Esophagus (tissue), 2 donors: ENCODE measurements around the gene THUMPD2. TPM values are rescaled to one million over a fixed set of nuclear protein-coding genes. Genes with fewer than 3 reads are reported as not detected.
A peak's percentile ranks its signal among the peaks of the same experiment; 100 is the strongest.

Experiments used
- H3K27ac ChIP-seq, 2 donors: one replicate each; pipeline ENCODE4 v1.5.1; 2013; ENCODE audit warnings: low read depth in 2 of 2, mild to moderate bottlenecking in 2 of 2, inconsistent platforms in 1 of 2, low read length in 1 of 2, moderate library complexity in 1 of 2
- H3K27me3 ChIP-seq, 2 donors: one replicate each; pipeline ENCODE4 v1.6.1; 2013; ENCODE audit warnings: low read length in 2 of 2, control low read depth in 1 of 2, mild to moderate bottlenecking in 1 of 2; ENCODE audit not compliant: insufficient read depth in 2 of 2, control insufficient read depth in 1 of 2
- H3K36me3 ChIP-seq, 2 donors: one replicate each; pipeline ENCODE4 v1.6.1; 2013; ENCODE audit warnings: low read length in 1 of 2; ENCODE audit not compliant: control insufficient read depth in 2 of 2, insufficient read depth in 2 of 2
- H3K4me1 ChIP-seq, 2 donors: one replicate each; pipeline ENCODE4 v1.6.1; 2013; ENCODE audit warnings: low read length in 1 of 2; ENCODE audit not compliant: control insufficient read depth in 2 of 2, insufficient read depth in 2 of 2
- H3K4me3 ChIP-seq, 2 donors: one replicate each; pipeline ENCODE4 v1.5.1; 2013; ENCODE audit warnings: low read length in 2 of 2, mild to moderate bottlenecking in 2 of 2, low read depth in 1 of 2, moderate library complexity in 1 of 2
- H3K9me3 ChIP-seq, 2 donors: one replicate each; pipeline ENCODE4 v1.6.1; 2013; ENCODE audit warnings: mild to moderate bottlenecking in 2 of 2, low read depth in 1 of 2, low read length in 1 of 2, moderate library complexity in 1 of 2; ENCODE audit not compliant: control insufficient read depth in 2 of 2, insufficient read depth in 1 of 2
- WGBS, 2 donors: extraction: QIAGEN DNeasy Blood & Tissue Kit; methylation state at CpG; one replicate each; pipeline ENCODE4 v1.1.7; 2013; 5-methylcytosine and 5-hydroxymethylcytosine counted together
- polyA plus RNA-seq, 2 donors: library from polyadenylated mRNA; stranded (reverse); fragments of 200-250 nt; gene quantifications; one replicate each; pipeline ENCODE4 v1.2.3, GENCODE V29; 2013
- donor health status: healthy with polysubstance abuse.
- donor health status: Bipolar disorder and iron deficiency.

THUMPD2 gene
- polyA plus RNA-seq, 2 donors: 8.7 to 11.5 TPM

DNA sequence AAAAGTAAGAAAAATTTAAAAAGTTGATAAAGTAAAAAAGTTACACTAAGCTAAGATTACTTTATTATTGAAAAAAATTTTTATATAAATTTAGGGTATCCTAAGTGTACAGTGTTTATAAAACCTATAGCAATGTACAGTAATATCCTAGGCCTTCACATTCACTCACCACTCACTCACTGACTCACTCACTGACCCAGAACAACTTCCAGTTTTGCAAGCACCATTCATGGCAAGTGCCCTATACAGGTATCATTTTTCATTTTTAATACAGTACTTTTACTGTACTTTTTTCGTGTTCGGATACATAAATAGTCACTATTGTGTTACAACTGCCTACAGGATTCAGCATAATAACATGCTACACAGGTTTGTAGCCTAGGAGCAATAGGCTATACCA lies 8.9 kb upstream of the THUMPD2 start:
- Histone ChIP-seq H3K27me3 (no peaks in the 10 kb centered on the region), H3K27ac (no peak overlapping the region), H3K4me1 (peaks cover 0 to 3% of the 10 kb centered on the region in 2 donors), H3K9me3 (no peaks in the 10 kb centered on the region), H3K4me3 (no peak overlapping the region), H3K36me3 (no peaks in the 10 kb centered on the region)
- WGBS, 2 donors: 76 to 87% methylated on average over 2 of the region's 2 CpGs

GRCh38 chr2:39786761-39787522 lies 7.9 kb upstream of the THUMPD2 start:
- Histone ChIP-seq H3K27ac (no peak overlapping the region), H3K4me1 (peaks cover 0 to 5% of the 10 kb centered on the region in 2 donors), H3K4me3 (no peak overlapping the region), H3K9me3 (no peaks in the 10 kb centered on the region), H3K27me3 (no peaks in the 10 kb centered on the region), H3K36me3 (no peaks in the 10 kb centered on the region)
- WGBS, 2 donors: 88% methylated on average over 7 of the region's 7 CpGs

DNA sequence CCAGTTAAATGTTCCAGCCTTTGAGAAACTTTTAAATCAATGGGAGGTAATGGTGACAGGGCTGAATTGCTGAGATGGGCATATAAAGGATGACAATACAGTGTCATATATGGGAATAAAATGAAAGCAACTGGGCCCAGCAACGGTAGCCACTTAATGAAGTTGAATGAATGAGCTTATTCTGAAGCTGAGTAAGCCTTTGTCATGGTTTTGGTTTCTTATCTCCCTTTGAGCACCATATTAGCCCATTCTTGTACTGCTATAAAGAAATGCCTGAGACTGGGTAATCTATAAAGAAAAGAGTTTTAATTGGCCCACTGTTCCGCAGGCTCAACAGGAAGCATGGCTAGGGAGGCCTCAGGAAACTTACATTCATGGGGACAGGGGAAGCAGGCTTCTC lies 3.5 kb upstream of the THUMPD2 start:
- 43 to 44% methylated on average over 2 of the region's 2 CpGs for WGBS, 2 donors
- no peaks in the 10 kb centered on the region for H3K36me3 ChIP-seq
- no peak overlapping the region for H3K27ac ChIP-seq
- H3K9me3 ChIP-seq: no peaks in the 10 kb centered on the region
- H3K4me3 ChIP-seq: no peak overlapping the region
- no peaks in the 10 kb centered on the region for H3K27me3 ChIP-seq
- peaks cover 0 to 5% of the 10 kb centered on the region in 2 donors for H3K4me1 ChIP-seq

DNA sequence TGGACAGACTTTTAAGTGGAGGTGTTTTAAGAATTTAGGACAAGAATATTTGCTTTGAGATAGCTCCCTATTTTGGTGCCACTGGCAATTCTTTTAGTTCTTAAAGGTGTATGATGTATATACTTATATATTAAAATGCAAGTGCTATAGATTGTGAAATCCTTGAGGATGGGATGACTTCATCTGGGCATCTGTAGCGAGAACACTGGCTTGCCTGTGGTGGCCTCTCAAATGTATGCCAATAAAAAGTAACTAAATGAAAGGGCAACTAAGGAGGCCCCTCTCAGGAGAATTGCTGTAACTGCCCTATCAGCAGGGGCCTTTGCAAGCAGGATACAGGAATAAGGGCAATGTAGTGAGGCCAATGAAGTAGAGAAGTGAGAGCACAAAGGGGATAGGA lies 2.6 kb upstream of the THUMPD2 start:
- Histone ChIP-seq H3K36me3 (no peaks in the 10 kb centered on the region), H3K27me3 (no peaks in the 10 kb centered on the region), H3K4me1 (peaks cover 0 to 5% of the 10 kb centered on the region in 2 donors), H3K27ac (no peak overlapping the region), H3K4me3 (no peak overlapping the region), H3K9me3 (no peaks in the 10 kb centered on the region)
- 87 to 96% methylated on average over 1 of the region's 1 CpG for WGBS, 2 donors

GRCh38 chr2:39780825-39781600 lies 2.0 kb upstream of the THUMPD2 start:
- no peaks in the 10 kb centered on the region for H3K9me3 ChIP-seq
- peaks cover 0 to 5% of the 10 kb centered on the region in 2 donors for H3K4me1 ChIP-seq
- H3K27me3 ChIP-seq: no peaks in the 10 kb centered on the region
- no peaks in the 10 kb centered on the region for H3K36me3 ChIP-seq
- no peak overlapping the region for H3K4me3 ChIP-seq
- 70 to 72% methylated on average over 14 of the region's 14 CpGs for WGBS, 2 donors
- no peak overlapping the region for H3K27ac ChIP-seq

DNA sequence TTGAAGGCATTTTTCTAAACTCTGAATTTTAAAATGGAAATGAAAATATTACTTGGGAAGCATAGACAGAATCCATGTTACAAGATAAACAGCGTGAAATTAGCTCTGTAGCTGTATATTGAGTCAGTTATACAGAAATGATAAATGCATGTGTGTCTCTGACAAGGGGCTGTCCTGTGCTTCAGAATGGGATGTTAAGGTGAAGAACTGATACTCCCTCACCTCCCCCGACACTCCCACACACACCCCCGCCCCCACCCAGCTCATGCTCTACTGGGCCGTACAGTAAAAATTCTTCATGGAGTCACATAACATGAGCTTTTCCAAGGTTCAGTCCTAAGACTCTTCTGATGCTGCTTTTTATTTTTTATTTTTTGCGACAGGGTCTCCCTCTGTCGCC lies 869 bp upstream of the THUMPD2 start:
- 90 to 93% methylated on average over 6 of the region's 6 CpGs for WGBS, 2 donors
- H3K4me3 ChIP-seq: peak overlapping the region in 1 of 2 donors; percentile 88
- H3K9me3 ChIP-seq: no peaks in the 10 kb centered on the region
- H3K4me1 ChIP-seq: peaks cover 0 to 5% of the 10 kb centered on the region in 2 donors
- H3K27me3 ChIP-seq: no peaks in the 10 kb centered on the region
- H3K27ac ChIP-seq: no peak overlapping the region
- H3K36me3 ChIP-seq: no peaks in the 10 kb centered on the region

DNA sequence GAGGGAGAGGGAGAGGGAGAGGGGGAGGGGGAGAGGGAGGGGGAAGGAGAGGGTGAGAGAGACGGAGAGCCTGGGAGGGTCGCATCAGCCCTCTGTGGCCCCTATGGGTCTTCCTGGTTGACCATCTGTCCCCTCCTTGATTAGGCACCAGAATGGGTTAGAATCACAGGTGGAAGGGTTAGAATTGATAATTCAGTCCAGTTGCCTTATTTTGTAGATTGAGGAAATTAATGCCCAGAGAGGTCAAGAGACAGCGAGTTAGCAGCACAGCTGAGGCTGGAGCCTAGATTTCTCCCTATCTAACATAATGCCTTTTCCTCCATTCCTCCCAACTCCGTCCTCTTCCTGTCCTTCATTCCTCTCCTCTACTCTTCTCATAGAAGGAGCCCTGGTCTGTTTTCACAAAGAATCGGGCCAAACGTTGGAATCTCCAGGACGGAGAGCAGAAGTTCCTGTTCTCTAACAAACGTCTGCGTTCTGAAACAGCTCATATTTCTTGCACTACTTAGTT lies 338 bp upstream of the THUMPD2 start:
- H3K36me3 ChIP-seq: no peaks in the 10 kb centered on the region
- WGBS, 2 donors: 28 to 31% methylated on average over 9 of the region's 9 CpGs
- no peaks in the 10 kb centered on the region for H3K27me3 ChIP-seq
- peak overlapping the region; percentile 88 to 100 for H3K4me3 ChIP-seq
- peaks cover 0 to 5% of the 10 kb centered on the region in 2 donors for H3K4me1 ChIP-seq
- H3K9me3 ChIP-seq: no peaks in the 10 kb centered on the region
- peak overlapping the region in 1 of 2 donors; percentile 20 for H3K27ac ChIP-seq

GRCh38 chr2:39778233-39778632 lies 825 bp downstream of the THUMPD2 start:
- no peaks in the 10 kb centered on the region for H3K27me3 ChIP-seq
- WGBS, 2 donors: 7 to 10% methylated on average over 2 of the region's 2 CpGs
- no peaks in the 10 kb centered on the region for H3K36me3 ChIP-seq
- H3K9me3 ChIP-seq: no peaks in the 10 kb centered on the region
- H3K4me3 ChIP-seq: peak overlapping the region; percentile 19 to 88
- peaks cover 0 to 7% of the 10 kb centered on the region in 2 donors for H3K4me1 ChIP-seq
- no peak overlapping the region for H3K27ac ChIP-seq

GRCh38 chr2:39772812-39773152 lies 6.3 kb downstream of the THUMPD2 start:
- 49 to 67% methylated on average over 1 of the region's 1 CpG for WGBS, 2 donors

More at GRCh38 chr2:39772812-39773152, 6.3 kb downstream of the THUMPD2 start:
- Histone ChIP-seq H3K9me3 (no peaks in the 10 kb centered on the region), H3K36me3 (peaks cover 0 to 2% of the 10 kb centered on the region in 2 donors), H3K4me1 (peaks cover 0 to 2% of the 10 kb centered on the region in 2 donors), H3K27ac (peak overlapping the region in 1 of 2 donors; percentile 13), H3K4me3 (no peak overlapping the region), H3K27me3 (no peaks in the 10 kb centered on the region)
